Smooth muscle cell (in vitro differentiated cells): Measurements from ENCODE around the gene TIGD2. TPM values are rescaled to one million over a fixed set of nuclear protein-coding genes. Genes with fewer than 3 reads are reported as not detected.

Experiments
- DNase-seq: peaks from one replicate; lab custom pipeline; 2025; ENCODE audit not compliant: unreplicated experiment; lab: John Stamatoyannopoulos, UW
- H2AFZ ChIP-seq: fragments of 200-600 bp; sonication (generic); 2 replicates; pipeline ENCODE4 v1.6.0; 2016; ENCODE audit warnings: antibody characterized with exemption, low read depth, mild to moderate bottlenecking
- H3F3A ChIP-seq: fragments of 200-600 bp; sonication (generic); 2 replicates; pipeline ENCODE4 v1.6.0; 2017; ENCODE audit warnings: antibody characterized with exemption, low read depth
- H3K27ac ChIP-seq: fragments of 200-600 bp; sonication (generic); 2 replicates; pipeline ENCODE4 v1.5.1; 2016; ENCODE audit warnings: low read depth, mild to moderate bottlenecking
- H3K27me3 ChIP-seq: fragments of 200-600 bp; sonication (generic); 2 replicates; pipeline ENCODE4 v1.6.1; 2016; ENCODE audit warnings: low read depth, mild to moderate bottlenecking
- H3K36me3 ChIP-seq: fragments of 200-600 bp; sonication (generic); 2 replicates; pipeline ENCODE4 v1.5.1; 2016; ENCODE audit warnings: low read depth
- H3K4me1 ChIP-seq: fragments of 200-600 bp; sonication (generic); 2 replicates; pipeline ENCODE4 v1.5.1; 2016; ENCODE audit warnings: low read depth
- H3K4me2 ChIP-seq: fragments of 200-600 bp; sonication (generic); 2 replicates; pipeline ENCODE4 v1.6.0; 2016; ENCODE audit warnings: mild to moderate bottlenecking
- H3K4me3 ChIP-seq: fragments of 200-600 bp; sonication (generic); 2 replicates; pipeline ENCODE4 v1.5.1; 2016; ENCODE audit warnings: mild to moderate bottlenecking
- H3K79me2 ChIP-seq: fragments of 200-600 bp; sonication (generic); 2 replicates; pipeline ENCODE4 v1.6.0; 2016; ENCODE audit warnings: low read depth, mild to moderate bottlenecking
- H3K9ac ChIP-seq: fragments of 200-600 bp; sonication (generic); 2 replicates; pipeline ENCODE4 v1.6.0; 2016; ENCODE audit warnings: low read depth
- H3K9me3 ChIP-seq: fragments of 200-600 bp; sonication (generic); replicated peaks from 2 replicates; pipeline ENCODE4 v1.5.1; 2016; ENCODE audit warnings: low read depth
- H4K20me1 ChIP-seq: fragments of 200-600 bp; sonication (generic); 2 replicates; pipeline ENCODE4 v1.6.0; 2016; ENCODE audit warnings: low read depth
- CTCF ChIP-seq: fragments of 200-600 bp; sonication (generic); IDR thresholded peaks from 2 replicates; pipeline ENCODE4 v1.5.1; 2017; ENCODE audit warnings: borderline replicate concordance, mild to moderate bottlenecking, antibody characterized with exemption; ENCODE audit not compliant: insufficient read depth, poor library complexity, severe bottlenecking
- WGBS: methylation state at CpG from one replicate; pipeline ENCODE4 v1.1.7; 2016; ENCODE audit warnings: low lambda C conversion rate; 5-methylcytosine and 5-hydroxymethylcytosine counted together
- polyA plus RNA-seq: library from polyadenylated mRNA; unstranded; fragments of >200 nt; fragmentation: Nextera tagmentation; extraction: Ambion mirVana; gene quantifications from 2 replicates; pipeline ENCODE4 v1.2.1, GENCODE V29; 2016
- small RNA-seq: library from RNA; depleted of rRNA; stranded (forward); fragments of <200 nt; gene quantifications from one replicate; pipeline ENCODE3, GENCODE V24; 2014
- total RNA-seq: library from RNA; depleted of rRNA; stranded (reverse); fragments of >200 nt; gene quantifications from 2 replicates; pipeline ENCODE4 v1.2.3, GENCODE V29; 2014

The TIGD2 gene
- total and polyA plus RNA-seq, 2 experiments from 2014 or later: 3.8 to 7.5 TPM

GRCh38 chr4:89161841-89162240, 50.5 kb downstream of the TIGD2 start:
- Histone ChIP-seq H3K4me3 (no peak overlapping the region), H3K9me3 (no peaks in the 10 kb centered on the region), H3K4me1 (no peaks in the 10 kb centered on the region), H3K79me2 (no peaks in the 10 kb centered on the region), H3K9ac (no peak overlapping the region), H3F3A (no peaks in the 10 kb centered on the region), H4K20me1 (no peaks in the 10 kb centered on the region), H3K27me3 (no peaks in the 10 kb centered on the region), H2AFZ (no peak overlapping the region), H3K36me3 (no peaks in the 10 kb centered on the region), H3K27ac (no peak overlapping the region), H3K4me2 (no peak overlapping the region)
- 97% methylated on average over 2 of the region's 2 CpGs for WGBS
- DNase-seq: no peak
- no peak for TF ChIP-seq CTCF

- Histone ChIP-seq H3K79me2 (no peaks in the 10 kb centered on the region), H4K20me1 (no peaks in the 10 kb centered on the region), H3K27me3 (no peaks in the 10 kb centered on the region), H3K4me1 (no peaks in the 10 kb centered on the region), H3K4me2 (no peak overlapping the region), H3K36me3 (no peaks in the 10 kb centered on the region), H3K9me3 (no peaks in the 10 kb centered on the region), H2AFZ (no peak overlapping the region), H3K27ac (no peak overlapping the region), H3K9ac (no peak overlapping the region), H3F3A (no peaks in the 10 kb centered on the region), H3K4me3 (no peak overlapping the region)
- WGBS: 76% methylated on average over 3 of the region's 3 CpGs
- DNase-seq: no peak
- no peak for TF ChIP-seq CTCF
Measured at GRCh38 chr4:89162496-89162895, 51.2 kb downstream of the TIGD2 start.

GRCh38 chr4:89162987-89163386, 51.7 kb downstream of the TIGD2 start:
- H3F3A ChIP-seq: no peaks in the 10 kb centered on the region
- no peak overlapping the region for H2AFZ ChIP-seq
- H3K9ac ChIP-seq: no peak overlapping the region
- no peak for TF ChIP-seq CTCF
- H3K36me3 ChIP-seq: no peaks in the 10 kb centered on the region
- no peaks in the 10 kb centered on the region for H3K27me3 ChIP-seq
- no peaks in the 10 kb centered on the region for H3K9me3 ChIP-seq
- DNase-seq: no peak
- H3K4me2 ChIP-seq: no peak overlapping the region
- 92% methylated on average over 4 of the region's 4 CpGs for WGBS
- H3K4me1 ChIP-seq: no peaks in the 10 kb centered on the region
- H3K27ac ChIP-seq: no peak overlapping the region
- no peak overlapping the region for H3K4me3 ChIP-seq
- H4K20me1 ChIP-seq: no peaks in the 10 kb centered on the region
- H3K79me2 ChIP-seq: no peaks in the 10 kb centered on the region

GRCh38 chr4:89164400-89164799, 53.1 kb downstream of the TIGD2 start:
- Histone ChIP-seq H3K4me1 (no peaks in the 10 kb centered on the region), H4K20me1 (no peaks in the 10 kb centered on the region), H3K4me2 (no peak overlapping the region), H3K9me3 (no peaks in the 10 kb centered on the region), H3K36me3 (no peaks in the 10 kb centered on the region), H2AFZ (no peak overlapping the region), H3K27me3 (no peaks in the 10 kb centered on the region), H3K79me2 (no peaks in the 10 kb centered on the region), H3K27ac (no peak overlapping the region), H3F3A (no peaks in the 10 kb centered on the region), H3K4me3 (no peak overlapping the region), H3K9ac (no peak overlapping the region)
- 94% methylated on average over 2 of the region's 2 CpGs for WGBS
- no peak for DNase-seq
- TF ChIP-seq CTCF: no peak

Small RNA genes lying within 50 kb of the gene (small RNA-seq; reads per million reads assigned to genes)
- not detected for gene RNU6-907P

Other genes with a start within 250 kb of the TIGD2 start
- gene FAM13A, start 54.3 kb upstream of the TIGD2 start, total RNA-seq: 37.7 and 39.9 TPM in 2 replicates
- 14.6 and 15.0 TPM in 2 replicates for gene FAM13A, start 54.3 kb upstream of the TIGD2 start, polyA plus RNA-seq
- 1.8 and 3.0 TPM in 2 replicates for gene GPRIN3, start 196.3 kb downstream of the TIGD2 start, total RNA-seq
- gene GPRIN3, start 196.3 kb downstream of the TIGD2 start, polyA plus RNA-seq: 0.25 and 0.47 TPM in 2 replicates